ENCODE data around the gene NOP58. TPM values are rescaled to one million over a fixed set of nuclear protein-coding genes. Genes with fewer than 3 reads are reported as not detected.

The NOP58 gene
- total and polyA plus RNA-seq, 2 donors from 2014 or later = 38.6 to 57.1 TPM

DNA sequence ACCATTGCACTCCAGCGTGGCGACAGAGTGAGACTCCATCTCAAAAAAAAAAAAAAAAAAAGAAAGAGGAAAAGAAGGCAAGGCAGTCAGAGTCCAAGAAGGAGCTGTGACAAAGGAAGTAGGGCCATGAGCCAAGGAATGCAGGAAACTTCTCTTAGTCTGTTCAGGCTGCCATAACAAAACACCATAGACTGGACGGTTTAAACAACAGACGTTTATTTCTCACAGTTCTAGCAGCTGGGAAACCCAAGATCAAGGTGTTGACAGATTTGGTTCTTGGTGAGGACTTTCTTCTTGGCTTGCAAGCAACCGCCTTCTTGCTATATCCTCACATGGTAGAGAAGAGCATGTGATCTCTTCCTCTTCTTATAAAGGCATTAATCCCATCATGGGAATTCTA lies 14.1 kb upstream of the NOP58 start:
- no peak overlapping the region for H3K4me3 ChIP-seq (ENCODE audit: low read length in 3 of 3)
- DNase-seq (no peak), FAIRE-seq (no peak)
- no peaks in the 10 kb centered on the region for H3K9me3 ChIP-seq (ENCODE audit: control insufficient read depth in 2 of 3, insufficient read depth in 1 of 3, low read length in 3 of 3)
- intact Hi-C loops (cut with DNase I) = no loop called here
- no peaks in the 10 kb centered on the region for H3K4me1 ChIP-seq (ENCODE audit: control insufficient read depth in 2 of 3, insufficient read depth in 2 of 3, low read depth in 1 of 3, low read length in 3 of 3)
- H3K36me3 ChIP-seq (ENCODE audit: control insufficient read depth in 2 of 3, insufficient read depth in 3 of 3, low read length in 3 of 3) = no peaks in the 10 kb centered on the region
- no peak overlapping the region for H3K27ac ChIP-seq (ENCODE audit: low read depth in 2 of 2, low read length in 2 of 2)
- H3K9ac ChIP-seq (ENCODE audit: low read length in 3 of 3) = no peak overlapping the region
- TF ChIP-seq, protein P1, sequence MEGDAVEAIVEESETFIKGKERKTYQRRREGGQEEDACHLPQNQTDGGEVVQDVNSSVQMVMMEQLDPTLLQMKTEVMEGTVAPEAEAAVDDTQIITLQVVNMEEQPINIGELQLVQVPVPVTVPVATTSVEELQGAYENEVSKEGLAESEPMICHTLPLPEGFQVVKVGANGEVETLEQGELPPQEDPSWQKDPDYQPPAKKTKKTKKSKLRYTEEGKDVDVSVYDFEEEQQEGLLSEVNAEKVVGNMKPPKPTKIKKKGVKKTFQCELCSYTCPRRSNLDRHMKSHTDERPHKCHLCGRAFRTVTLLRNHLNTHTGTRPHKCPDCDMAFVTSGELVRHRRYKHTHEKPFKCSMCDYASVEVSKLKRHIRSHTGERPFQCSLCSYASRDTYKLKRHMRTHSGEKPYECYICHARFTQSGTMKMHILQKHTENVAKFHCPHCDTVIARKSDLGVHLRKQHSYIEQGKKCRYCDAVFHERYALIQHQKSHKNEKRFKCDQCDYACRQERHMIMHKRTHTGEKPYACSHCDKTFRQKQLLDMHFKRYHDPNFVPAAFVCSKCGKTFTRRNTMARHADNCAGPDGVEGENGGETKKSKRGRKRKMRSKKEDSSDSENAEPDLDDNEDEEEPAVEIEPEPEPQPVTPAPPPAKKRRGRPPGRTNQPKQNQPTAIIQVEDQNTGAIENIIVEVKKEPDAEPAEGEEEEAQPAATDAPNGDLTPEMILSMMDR (IDR thresholded peaks at IDR 0.05; ENCODE audit: borderline replicate concordance, extremely low read depth, insufficient read depth) = no peak
- no peaks in the 10 kb centered on the region for H3K27me3 ChIP-seq (ENCODE audit: control insufficient read depth, insufficient read depth, low read length)

DNA sequence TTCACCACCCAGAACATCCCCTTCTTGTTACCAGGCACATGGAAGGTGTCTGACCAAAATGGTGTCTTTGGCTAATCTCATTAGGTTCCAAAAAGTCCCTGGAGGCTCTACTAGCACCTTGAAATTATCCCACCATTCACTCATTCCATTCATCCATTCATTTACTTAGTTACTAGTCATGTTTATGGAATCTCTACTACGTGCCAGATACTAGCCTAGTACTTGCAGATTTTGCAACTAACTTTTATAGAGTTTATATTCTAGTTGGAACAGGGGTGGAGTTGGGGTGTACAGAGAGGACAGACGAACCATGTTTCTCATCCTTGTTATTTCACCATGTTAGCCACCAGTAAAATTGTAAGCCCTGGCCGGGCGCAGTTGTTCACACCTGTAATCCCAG lies 4.0 kb upstream of the NOP58 start:
- H3K9ac ChIP-seq (ENCODE audit: low read length in 3 of 3) = no peak overlapping the region
- no peaks in the 10 kb centered on the region for H3K4me1 ChIP-seq (ENCODE audit: control insufficient read depth in 2 of 3, insufficient read depth in 2 of 3, low read depth in 1 of 3, low read length in 3 of 3)
- H3K36me3 ChIP-seq (ENCODE audit: control insufficient read depth in 2 of 3, insufficient read depth in 3 of 3, low read length in 3 of 3) = no peaks in the 10 kb centered on the region
- intact Hi-C loops (cut with DNase I) = no loop called here
- H3K27ac ChIP-seq (ENCODE audit: low read depth in 2 of 2, low read length in 2 of 2) = no peak overlapping the region
- DNase-seq (no peak), FAIRE-seq (no peak)
- H3K9me3 ChIP-seq (ENCODE audit: control insufficient read depth in 2 of 3, insufficient read depth in 1 of 3, low read length in 3 of 3) = no peaks in the 10 kb centered on the region
- H3K4me3 ChIP-seq (ENCODE audit: low read length in 3 of 3) = no peak overlapping the region
- H3K27me3 ChIP-seq (ENCODE audit: control insufficient read depth, insufficient read depth, low read length) = no peaks in the 10 kb centered on the region
- TF ChIP-seq, protein P1 (IDR thresholded peaks at IDR 0.05; ENCODE audit: borderline replicate concordance, extremely low read depth, insufficient read depth) = no peak

DNA sequence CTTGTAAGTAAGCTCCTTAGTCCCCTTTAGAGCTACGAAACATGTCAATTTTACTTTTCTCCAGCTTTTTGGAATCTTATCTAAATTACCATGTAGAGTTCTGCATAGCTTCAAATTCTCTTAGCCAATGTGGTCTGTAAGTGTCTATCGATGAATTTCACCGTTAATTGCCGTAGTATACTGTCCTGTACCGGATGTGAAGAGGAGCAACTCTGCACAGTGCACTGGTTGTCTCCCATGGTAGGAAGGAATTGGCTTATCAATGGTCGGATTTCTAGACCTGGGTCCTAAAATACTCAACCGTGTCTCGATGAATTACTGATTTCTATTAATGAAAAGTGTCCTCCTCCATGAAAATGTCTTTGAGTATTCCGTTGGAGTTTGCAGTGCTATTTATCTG lies 1.9 kb downstream of the NOP58 start:
- Histone ChIP-seq H3K27me3 (ENCODE audit: control insufficient read depth, insufficient read depth, low read length) (no peaks in the 10 kb centered on the region), H3K4me1 (ENCODE audit: control insufficient read depth in 2 of 3, insufficient read depth in 2 of 3, low read depth in 1 of 3, low read length in 3 of 3) (peaks cover 0 to 11% (median 2%) of the 10 kb centered on the region in 3 donors), H3K27ac (ENCODE audit: low read depth in 2 of 2, low read length in 2 of 2) (no peak overlapping the region), H3K36me3 (ENCODE audit: control insufficient read depth in 2 of 3, insufficient read depth in 3 of 3, low read length in 3 of 3) (no peaks in the 10 kb centered on the region), H3K9ac (ENCODE audit: low read length in 3 of 3) (peak overlapping the region; percentile 1 to 76 (median 1)), H3K4me3 (ENCODE audit: low read length in 3 of 3) (peak overlapping the region; percentile 77 to 100 (median 100)), H3K9me3 (ENCODE audit: control insufficient read depth in 2 of 3, insufficient read depth in 1 of 3, low read length in 3 of 3) (no peaks in the 10 kb centered on the region)
- TF ChIP-seq, protein P1 (IDR thresholded peaks at IDR 0.05; ENCODE audit: borderline replicate concordance, extremely low read depth, insufficient read depth) = no peak
- FAIRE-seq (no peak), DNase-seq (peak in 1 of 5 donors; percentile 11)
- intact Hi-C loops (cut with DNase I) = no loop called here

DNA sequence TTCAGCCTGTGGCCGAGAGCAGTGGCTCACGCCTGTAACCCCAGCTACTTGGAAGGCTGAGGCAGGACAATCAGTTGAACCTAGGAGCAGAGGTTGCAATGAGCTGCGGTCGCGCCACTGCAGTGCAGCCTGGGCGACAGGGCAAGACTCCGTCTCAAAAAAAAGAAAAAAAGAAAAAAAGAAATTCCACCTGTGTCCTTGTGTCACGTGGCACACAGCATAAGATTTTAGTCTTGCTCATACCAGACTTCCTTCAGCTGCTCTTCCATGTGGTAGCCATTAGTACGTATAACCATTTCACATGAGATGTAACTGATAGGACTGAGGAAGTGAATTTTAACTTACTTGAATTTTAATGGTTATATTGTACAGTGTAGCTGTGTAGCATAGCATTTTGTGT lies 4.0 kb downstream of the NOP58 start:
- no peak overlapping the region for H3K27ac ChIP-seq (ENCODE audit: low read depth in 2 of 2, low read length in 2 of 2)
- H3K36me3 ChIP-seq (ENCODE audit: control insufficient read depth in 2 of 3, insufficient read depth in 3 of 3, low read length in 3 of 3) = no peaks in the 10 kb centered on the region
- TF ChIP-seq, protein P1 (IDR thresholded peaks at IDR 0.05; ENCODE audit: borderline replicate concordance, extremely low read depth, insufficient read depth) = no peak
- peaks cover 0 to 11% (median 2%) of the 10 kb centered on the region in 3 donors for H3K4me1 ChIP-seq (ENCODE audit: control insufficient read depth in 2 of 3, insufficient read depth in 2 of 3, low read depth in 1 of 3, low read length in 3 of 3)
- H3K9ac ChIP-seq (ENCODE audit: low read length in 3 of 3) = no peak overlapping the region
- DNase-seq = peak in 1 of 5 donors; percentile 32
- no peak for FAIRE-seq
- H3K27me3 ChIP-seq (ENCODE audit: control insufficient read depth, insufficient read depth, low read length) = no peaks in the 10 kb centered on the region
- H3K4me3 ChIP-seq (ENCODE audit: low read length in 3 of 3) = no peak overlapping the region
- no peaks in the 10 kb centered on the region for H3K9me3 ChIP-seq (ENCODE audit: control insufficient read depth in 2 of 3, insufficient read depth in 1 of 3, low read length in 3 of 3)
- intact Hi-C loops (cut with DNase I) = no loop called here
